Upper lobe of left lung (tissue), 4 donors: Measurements from ENCODE around the gene PLEKHG3.

Experiments used
- EP300 ChIP-seq, 4 donors: sonication (generic); formaldehyde crosslinking; IDR thresholded peaks; one replicate each; pipeline ENCODE4 v1.5.1; 2017; ENCODE audit warnings: antibody characterized with exemption in 4 of 4, control low read depth in 2 of 4
- POLR2A ChIP-seq, 4 donors: fragments of 450-650 bp; IDR thresholded peaks; one replicate each; pipeline ENCODE4 v1.5.1; 2016 to 2017; ENCODE audit warnings: antibody characterized with exemption in 4 of 4, mild to moderate bottlenecking in 2 of 4
- POLR2AphosphoS5 ChIP-seq, 2 donors: sonication (generic); formaldehyde crosslinking; IDR thresholded peaks; one replicate each; pipeline ENCODE4 v1.5.1; 2017; ENCODE audit warnings: antibody characterized with exemption in 2 of 2
- TF ChIP-seq, protein P1 (sequence below), 6 experiments: fragments of 450-650 bp in 4 of 6; fragments of 200-600 bp in 2 of 6; sonication (generic) in 2 of 6; IDR thresholded peaks; one replicate each; pipeline ENCODE4 v1.5.1; 2016 to 2019; ENCODE audit warnings: antibody characterized with exemption in 6 of 6

- TF ChIP-seq, protein P1, sequence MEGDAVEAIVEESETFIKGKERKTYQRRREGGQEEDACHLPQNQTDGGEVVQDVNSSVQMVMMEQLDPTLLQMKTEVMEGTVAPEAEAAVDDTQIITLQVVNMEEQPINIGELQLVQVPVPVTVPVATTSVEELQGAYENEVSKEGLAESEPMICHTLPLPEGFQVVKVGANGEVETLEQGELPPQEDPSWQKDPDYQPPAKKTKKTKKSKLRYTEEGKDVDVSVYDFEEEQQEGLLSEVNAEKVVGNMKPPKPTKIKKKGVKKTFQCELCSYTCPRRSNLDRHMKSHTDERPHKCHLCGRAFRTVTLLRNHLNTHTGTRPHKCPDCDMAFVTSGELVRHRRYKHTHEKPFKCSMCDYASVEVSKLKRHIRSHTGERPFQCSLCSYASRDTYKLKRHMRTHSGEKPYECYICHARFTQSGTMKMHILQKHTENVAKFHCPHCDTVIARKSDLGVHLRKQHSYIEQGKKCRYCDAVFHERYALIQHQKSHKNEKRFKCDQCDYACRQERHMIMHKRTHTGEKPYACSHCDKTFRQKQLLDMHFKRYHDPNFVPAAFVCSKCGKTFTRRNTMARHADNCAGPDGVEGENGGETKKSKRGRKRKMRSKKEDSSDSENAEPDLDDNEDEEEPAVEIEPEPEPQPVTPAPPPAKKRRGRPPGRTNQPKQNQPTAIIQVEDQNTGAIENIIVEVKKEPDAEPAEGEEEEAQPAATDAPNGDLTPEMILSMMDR (IDR thresholded peaks at IDR 0.05): no peak
- TF ChIP-seq POLR2AphosphoS5 (IDR thresholded peaks at IDR 0.05): no peak
- TF ChIP-seq EP300 (IDR thresholded peaks at IDR 0.05): no peak
- TF ChIP-seq POLR2A (IDR thresholded peaks at IDR 0.05): no peak
Observed at GRCh38 chr14:64693810-64694165, 10.4 kb upstream of the PLEKHG3 start.
